HepG2 (cell line): ENCODE measurements around the gene GUK1. TPM values are rescaled to one million over a fixed set of nuclear protein-coding genes. Genes with fewer than 3 reads are reported as not detected.

Experiments
- ATAC-seq: fragments of 200-7000 bp; cut with Tn5 transposase; 3 replicates; pipeline ENCODE4 v1.9.1; 2020; ENCODE audit warnings: mild to moderate bottlenecking, moderate library complexity
- BruUV-seq: library from RNA; stranded (reverse); fragments of 400-500 nt; replicated peaks from 2 replicates; lab custom pipeline; 2021; lab: Mats Ljungman, UMichigan
- CTCF ChIA-PET: fragments of 300-600 bp; formaldehyde crosslinking; extraction: SDS; loops from one replicate; lab custom pipeline; 2021; ENCODE audit warnings: low total read pairs, inconsistent platforms, low intra/inter-chr PET ratio; lab: Yijun Ruan, JAX
- POLR2A ChIA-PET: fragments of 350-600 bp; sonication (Branson Sonifier 250); formaldehyde crosslinking; loops from one replicate; lab custom pipeline; 2020; ENCODE audit warnings: antibody characterized with exemption, inconsistent platforms; lab: Yijun Ruan, JAX
- DNase-seq: peaks from one replicate; pipeline ENCODE4 v3.0.0-alpha.2; 2015; ENCODE audit warnings: low spot score
- FAIRE-seq: peaks from 3 replicates; lab custom pipeline; 2011; peaks lifted over from hg19 to GRCh38; lab: Jason Lieb, UNC
- H2AFZ ChIP-seq: one replicate; pipeline ENCODE4 v1.6.1; 2011; ENCODE audit warnings: low read length, inconsistent platforms
- H3K27ac ChIP-seq: fragments of 300-600 bp; 3 replicates; pipeline ENCODE4 v1.8.0; 2011; ENCODE audit warnings: mixed run types, mild to moderate bottlenecking, mixed read lengths, low read length, inconsistent platforms; ENCODE audit not compliant: insufficient read depth; ENCODE audit errors: extremely low read length
- H3K27me3 ChIP-seq, 2 experiments: fragments of 200-600 bp in 1 of 2; 2 replicates in 1 of 2; 3 replicates in 1 of 2; pipeline versions ENCODE4 v1.6.0 to v1.8.0; 2011; ENCODE audit warnings: low read length in 2 of 2, mild to moderate bottlenecking in 2 of 2, moderate library complexity in 2 of 2, inconsistent platforms in 1 of 2; ENCODE audit not compliant: insufficient read depth in 2 of 2, control insufficient read depth in 1 of 2
- H3K36me3 ChIP-seq, 2 experiments: fragments of 200-600 bp in 1 of 2; replicated peaks in 1 of 2; 2 replicates in 1 of 2; 3 replicates in 1 of 2; pipeline versions ENCODE4 v1.5.1 to v1.8.0; 2011; ENCODE audit warnings: low read length in 2 of 2, inconsistent platforms in 1 of 2; ENCODE audit not compliant: insufficient read depth in 2 of 2, control insufficient read depth in 1 of 2
- H3K4me1 ChIP-seq: 2 replicates; pipeline ENCODE4 v1.5.1; 2012; ENCODE audit warnings: low read length, inconsistent platforms; ENCODE audit not compliant: insufficient read depth
- H3K4me2 ChIP-seq: 2 replicates; pipeline ENCODE4 v1.6.0; 2011; ENCODE audit warnings: low read depth, low read length, inconsistent platforms
- H3K4me3 ChIP-seq, 3 experiments: fragments of 200-600 bp in 1 of 3; sonication (generic), shearing (Covaris generic) in 1 of 3; replicated peaks in 1 of 3; 2 replicates each; pipeline ENCODE4 v1.5.1; 2011 to 2016; ENCODE audit warnings: low read length in 3 of 3, inconsistent platforms in 2 of 3, low read depth in 2 of 3, mild to moderate bottlenecking in 2 of 3, control low read depth in 1 of 3, mixed read lengths in 1 of 3; ENCODE audit not compliant: insufficient read depth in 1 of 3
- H3K79me2 ChIP-seq: one replicate; pipeline ENCODE4 v1.6.1; 2011; ENCODE audit warnings: low read length, inconsistent platforms; ENCODE audit not compliant: insufficient read depth
- H3K9ac ChIP-seq: 2 replicates; pipeline ENCODE4 v1.6.0; 2011; ENCODE audit warnings: mild to moderate bottlenecking, low read depth, low read length, inconsistent platforms; ENCODE audit not compliant: insufficient read depth
- H3K9me3 ChIP-seq: 2 replicates; pipeline ENCODE4 v1.5.1; 2012; ENCODE audit warnings: mild to moderate bottlenecking, low read length
- H4K20me1 ChIP-seq: 2 replicates; pipeline ENCODE4 v1.6.0; 2011; ENCODE audit warnings: inconsistent platforms, mild to moderate bottlenecking, low read length, moderate library complexity; ENCODE audit not compliant: insufficient read depth
- BRCA1 ChIP-seq: sonication (generic); formaldehyde crosslinking; IDR thresholded peaks from 2 replicates; pipeline ENCODE4 v1.4.0; 2020; ENCODE audit warnings: missing genetic modification reagents
- CEBPB ChIP-seq: IDR thresholded peaks from 2 replicates; pipeline ENCODE4 v1.6.1; 2011; ENCODE audit warnings: low read depth, low read length, improper control_type of control experiment, borderline replicate concordance
- E2F5 ChIP-seq: sonication (generic); formaldehyde crosslinking; conservative IDR thresholded peaks from 2 replicates; pipeline ENCODE4 v1.4.0; 2020; ENCODE audit warnings: missing genetic modification reagents
- MAFF ChIP-seq: IDR thresholded peaks from 2 replicates; pipeline ENCODE4 v1.6.1; 2011; ENCODE audit warnings: low read depth, low read length, improper control_type of control experiment
- MAFK ChIP-seq, 2 experiments: IDR thresholded peaks in 1 of 2; conservative IDR thresholded peaks in 1 of 2; 2 replicates each; pipeline ENCODE4 v1.6.1; 2011; ENCODE audit warnings: improper control_type of control experiment in 2 of 2, low read length in 2 of 2
- NR2F1 ChIP-seq, 2 experiments: fragments of 450-650 bp in 1 of 2; formaldehyde crosslinking in 1 of 2; IDR thresholded peaks; 2 replicates each; pipeline versions ENCODE4 v1.5.0 to v1.6.1; 2016 to 2020; ENCODE audit warnings: mild to moderate bottlenecking in 1 of 2, missing compliant biosample characterization in 1 of 2, missing genetic modification reagents in 1 of 2, moderate library complexity in 1 of 2
- NR2F6 ChIP-seq, 2 experiments: IDR thresholded peaks; 2 replicates each; pipeline ENCODE4 v1.6.1; 2016; ENCODE audit warnings: antibody characterized with exemption in 1 of 2, mild to moderate bottlenecking in 1 of 2
- PAWR ChIP-seq: sonication (generic); formaldehyde crosslinking; IDR thresholded peaks from 2 replicates; pipeline ENCODE4 v1.4.0; 2020; ENCODE audit warnings: missing genetic modification reagents, mild to moderate bottlenecking, borderline replicate concordance
- RBM22 ChIP-seq: fragments of 200-400 bp; formaldehyde crosslinking; optimal IDR thresholded peaks from 2 replicates; pipeline ENCODE3; 2017; ENCODE audit warnings: mild to moderate bottlenecking, low read length, moderate library complexity
- SIN3B ChIP-seq: fragments of 150-350 bp; IDR thresholded peaks from 2 replicates; pipeline ENCODE4 v1.6.1; 2014; ENCODE audit warnings: low read length
- SIX1 ChIP-seq: sonication (generic); formaldehyde crosslinking; IDR thresholded peaks from 2 replicates; pipeline ENCODE4 v1.4.0; 2020; ENCODE audit warnings: missing genetic modification reagents, borderline replicate concordance
- SMAD1 ChIP-seq: sonication (generic); formaldehyde crosslinking; IDR thresholded peaks from 2 replicates; pipeline ENCODE4 v1.4.0; 2020; ENCODE audit warnings: missing genetic modification reagents, low read depth, mild to moderate bottlenecking, borderline replicate concordance
- SOX6 ChIP-seq, 2 experiments: fragments of 450-650 bp in 1 of 2; sonication (generic) in 1 of 2; formaldehyde crosslinking in 1 of 2; IDR thresholded peaks; 2 replicates each; pipeline versions ENCODE4 v1.4.0 to v1.6.1; 2017 to 2020; ENCODE audit warnings: antibody characterized with exemption in 1 of 2, mild to moderate bottlenecking in 1 of 2, missing genetic modification reagents in 1 of 2
- SP140L ChIP-seq: sonication (generic); formaldehyde crosslinking; IDR thresholded peaks from 2 replicates; pipeline ENCODE4 v1.4.0; 2020; ENCODE audit warnings: missing genetic modification reagents, borderline replicate concordance
- TP53 ChIP-seq: sonication (generic); formaldehyde crosslinking; conservative IDR thresholded peaks from 2 replicates; pipeline ENCODE4 v1.4.0; 2020; ENCODE audit warnings: missing genetic modification reagents
- ZNF367 ChIP-seq: sonication (generic); formaldehyde crosslinking; IDR thresholded peaks from 2 replicates; pipeline ENCODE4 v1.4.0; 2020; ENCODE audit warnings: missing genetic modification reagents, borderline replicate concordance
- ZNF572 ChIP-seq: sonication (generic); formaldehyde crosslinking; IDR thresholded peaks from 2 replicates; pipeline ENCODE4 v1.5.1; 2020; ENCODE audit warnings: mild to moderate bottlenecking, missing genetic modification reagents
- WGBS: methylation state at CpG from one replicate; pipeline ENCODE4 v1.1.6; 2017; ENCODE audit warnings: low lambda C conversion rate; 5-methylcytosine and 5-hydroxymethylcytosine counted together
- in situ Hi-C: cut with HindIII; loops from 2 replicates; pipeline ENCODE4 v1.10.0; 2017; ENCODE audit warnings: low pct_unique_long_range_greater_than_20kb; ENCODE audit not compliant: extremely low pct_ligation_motif_present
- intact Hi-C: fragments of 100-400 bp; cut with micrococcal nuclease; formaldehyde crosslinking; loops from one replicate; pipeline ENCODE4 v1.10.0; 2022; ENCODE audit not compliant: unreplicated experiment
- polyA plus RNA-seq, 8 experiments: library from polyadenylated mRNA; depleted of rRNA in 3 of 8; stranded (reverse) in 7 of 8; unstranded in 1 of 8; fragments of >200 nt; fragmentation: Illumina TruSeq in 4 of 8; extraction: Trizol in 4 of 8; gene quantifications; 2 replicates each; pipeline versions ENCODE4 v1.2.1 to v1.2.3, GENCODE V29; 2011 to 2016; ENCODE audit warnings: low read depth in 4 of 8, missing spikeins in 1 of 8, mixed read lengths in 1 of 8; ENCODE audit not compliant: insufficient read depth in 1 of 8
- total RNA-seq, 5 experiments: library from RNA; depleted of rRNA; stranded (reverse); fragments of >200 nt; fragmentation: Illumina TruSeq; extraction: Trizol; gene quantifications; 2 replicates each; pipeline ENCODE4 v1.2.3, GENCODE V29; 2016; ENCODE audit warnings: low read depth in 1 of 5
- TF ChIP-seq, protein P1 (sequence below): IDR thresholded peaks from 2 replicates; pipeline ENCODE4 v1.4.0; 2020; ENCODE audit warnings: mild to moderate bottlenecking, missing genetic modification reagents

The GUK1 gene
- total and polyA plus RNA-seq, 2 of the 13 experiments (the other 11 are each of a cell fraction or from before 2014, with no cell fraction given) = 116 to 154 TPM

- TF ChIP-seq NR2F6 (IDR thresholded peaks at IDR 0.05) = peak; percentile 26; the same call in 1 of the 2 replicates
- TF ChIP-seq NR2F6 (CRISPR knock-in tag; IDR thresholded peaks at IDR 0.05) = peak; percentile 75
- no peak for TF ChIP-seq SP140L
- TF ChIP-seq NR2F1 (CRISPR knock-in tag; IDR thresholded peaks at IDR 0.05) = peak in 1 of 2 experiments; percentile 41; a peak in 1 of 4 replicates
- TF ChIP-seq SIN3B = no peak
- peak; percentile 67; the same call in 1 of the 2 replicates for TF ChIP-seq CEBPB
- TF ChIP-seq, protein P1, sequence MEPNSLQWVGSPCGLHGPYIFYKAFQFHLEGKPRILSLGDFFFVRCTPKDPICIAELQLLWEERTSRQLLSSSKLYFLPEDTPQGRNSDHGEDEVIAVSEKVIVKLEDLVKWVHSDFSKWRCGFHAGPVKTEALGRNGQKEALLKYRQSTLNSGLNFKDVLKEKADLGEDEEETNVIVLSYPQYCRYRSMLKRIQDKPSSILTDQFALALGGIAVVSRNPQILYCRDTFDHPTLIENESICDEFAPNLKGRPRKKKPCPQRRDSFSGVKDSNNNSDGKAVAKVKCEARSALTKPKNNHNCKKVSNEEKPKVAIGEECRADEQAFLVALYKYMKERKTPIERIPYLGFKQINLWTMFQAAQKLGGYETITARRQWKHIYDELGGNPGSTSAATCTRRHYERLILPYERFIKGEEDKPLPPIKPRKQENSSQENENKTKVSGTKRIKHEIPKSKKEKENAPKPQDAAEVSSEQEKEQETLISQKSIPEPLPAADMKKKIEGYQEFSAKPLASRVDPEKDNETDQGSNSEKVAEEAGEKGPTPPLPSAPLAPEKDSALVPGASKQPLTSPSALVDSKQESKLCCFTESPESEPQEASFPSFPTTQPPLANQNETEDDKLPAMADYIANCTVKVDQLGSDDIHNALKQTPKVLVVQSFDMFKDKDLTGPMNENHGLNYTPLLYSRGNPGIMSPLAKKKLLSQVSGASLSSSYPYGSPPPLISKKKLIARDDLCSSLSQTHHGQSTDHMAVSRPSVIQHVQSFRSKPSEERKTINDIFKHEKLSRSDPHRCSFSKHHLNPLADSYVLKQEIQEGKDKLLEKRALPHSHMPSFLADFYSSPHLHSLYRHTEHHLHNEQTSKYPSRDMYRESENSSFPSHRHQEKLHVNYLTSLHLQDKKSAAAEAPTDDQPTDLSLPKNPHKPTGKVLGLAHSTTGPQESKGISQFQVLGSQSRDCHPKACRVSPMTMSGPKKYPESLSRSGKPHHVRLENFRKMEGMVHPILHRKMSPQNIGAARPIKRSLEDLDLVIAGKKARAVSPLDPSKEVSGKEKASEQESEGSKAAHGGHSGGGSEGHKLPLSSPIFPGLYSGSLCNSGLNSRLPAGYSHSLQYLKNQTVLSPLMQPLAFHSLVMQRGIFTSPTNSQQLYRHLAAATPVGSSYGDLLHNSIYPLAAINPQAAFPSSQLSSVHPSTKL (CRISPR knock-in tag) = peak; percentile 80
- TF ChIP-seq SOX6 (IDR thresholded peaks at IDR 0.05) = no peak
- peak; percentile 40; the same call in 1 of the 2 replicates for TF ChIP-seq SOX6 (CRISPR knock-in tag; IDR thresholded peaks at IDR 0.05)
- TF ChIP-seq SMAD1 (CRISPR knock-in tag) = no peak
- no peak for TF ChIP-seq RBM22
These were observed 25.3 kb upstream of the GUK1 start (continued) for GRCh38 chr1:228114827-228115226.

DNA sequence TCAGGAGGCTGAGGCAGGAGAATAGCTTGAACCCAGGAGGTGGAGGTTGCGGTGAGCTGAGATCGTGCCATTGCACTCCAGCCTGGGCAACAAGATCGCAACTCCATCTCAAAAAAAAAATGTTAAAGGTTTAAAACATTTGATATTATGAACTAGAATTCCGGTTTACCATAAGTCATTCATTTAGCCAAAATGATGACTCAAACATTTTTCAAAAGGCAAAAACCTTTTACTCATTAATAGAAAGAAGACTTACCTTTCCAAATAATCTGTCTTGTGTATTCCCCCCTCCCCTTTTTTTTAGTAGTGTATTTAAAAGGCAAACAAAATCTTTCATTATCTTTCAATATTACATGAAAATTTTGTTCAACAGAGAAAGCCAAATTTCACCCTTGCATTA is 22.7 kb upstream of the GUK1 start:
- Histone ChIP-seq H3K4me2 (no peak overlapping the region), H3K27me3 (no peaks in the 10 kb centered on the region), H3K4me3 (no peak overlapping the region), H2AFZ (no peak overlapping the region), H3K9ac (no peak overlapping the region), H3K36me3 (no peaks in the 10 kb centered on the region), H3K27ac (no peak overlapping the region), H4K20me1 (no peaks in the 10 kb centered on the region), H3K79me2 (no peaks in the 10 kb centered on the region), H3K4me1 (peaks cover 22% of the 10 kb centered on the region), H3K9me3 (peaks cover 21% of the 10 kb centered on the region)
- WGBS = 87% methylated on average over 4 of the region's 4 CpGs
- no peak for FAIRE-seq
- ChIA-PET CTCF (no interaction called here), POLR2A (no interaction called here)
- ATAC-seq = no peak
- in situ Hi-C loops (no loop called here), intact Hi-C loops (no loop called here)
- DNase-seq = no peak
- no peak for TF ChIP-seq ZNF572 (CRISPR knock-in tag)
- no peak for TF ChIP-seq PAWR (CRISPR knock-in tag)
- TF ChIP-seq ZNF367 (CRISPR knock-in tag) = no peak
- TF ChIP-seq TP53 (CRISPR knock-in tag) = no peak
- no peak for TF ChIP-seq SIX1 (CRISPR knock-in tag)
- TF ChIP-seq MAFF = peak; percentile 37; the same call in 1 of the 2 replicates
- TF ChIP-seq E2F5 (CRISPR knock-in tag) = no peak
- no peak for TF ChIP-seq BRCA1 (CRISPR knock-in tag)
- peak; percentile 23 to 63; a peak in 3 of 4 replicates for TF ChIP-seq MAFK (conservative IDR thresholded peaks at IDR 0.05 in 1 of 2, IDR thresholded peaks at IDR 0.05 in 1 of 2; ENCODE audit: low read length in 2 of 2)
- BruUV-seq = no TSS peak
